Lung (tissue), 12 donors: ENCODE data around the gene ARHGEF4. TPM values are rescaled to one million over a fixed set of nuclear protein-coding genes. Genes with fewer than 3 reads are reported as not detected.
A peak's percentile ranks its signal among the peaks of the same experiment; 100 is the strongest.

Source experiments
- ATAC-seq: fragments of 200-7000 bp; cut with Tn5 transposase; one replicate; pipeline ENCODE4 v1.9.1; 2020; ENCODE audit warnings: moderate number of reproducible peaks; ENCODE audit not compliant: insufficient read depth, low FRiP score
- DNase-seq, 3 donors: peaks; one replicate each; pipeline ENCODE4 v3.0.0-alpha.2; 2013 to 2017
- H3K27ac ChIP-seq, 2 donors: one replicate each; pipeline ENCODE4 v1.5.1; 2013; ENCODE audit warnings: mild to moderate bottlenecking in 2 of 2, moderate library complexity in 2 of 2, control low read depth in 1 of 2, inconsistent platforms in 1 of 2, low read depth in 1 of 2, low read length in 1 of 2
- H3K27me3 ChIP-seq, 3 donors: one replicate each; pipeline ENCODE4 v1.5.1; 2013; ENCODE audit warnings: low read length in 2 of 3; ENCODE audit not compliant: control insufficient read depth in 3 of 3, insufficient read depth in 3 of 3
- H3K36me3 ChIP-seq, 4 donors: one replicate each; pipeline ENCODE4 v1.5.1; 2013; ENCODE audit warnings: low read length in 4 of 4, mild to moderate bottlenecking in 1 of 4, moderate library complexity in 1 of 4; ENCODE audit not compliant: control insufficient read depth in 4 of 4, insufficient read depth in 4 of 4
- H3K4me1 ChIP-seq, 5 donors: one replicate each; pipeline ENCODE4 v1.5.1; 2013; ENCODE audit warnings: low read length in 5 of 5, mild to moderate bottlenecking in 2 of 5, moderate library complexity in 1 of 5; ENCODE audit not compliant: control insufficient read depth in 5 of 5, insufficient read depth in 5 of 5
- H3K4me3 ChIP-seq: one replicate; pipeline ENCODE4 v1.5.1; 2013; ENCODE audit warnings: mild to moderate bottlenecking, control low read depth, moderate library complexity
- H3K9ac ChIP-seq, 2 donors: one replicate each; pipeline ENCODE4 v1.5.1; 2013; ENCODE audit warnings: low read length in 2 of 2, control low read depth in 1 of 2; ENCODE audit not compliant: insufficient read depth in 1 of 2
- H3K9me3 ChIP-seq, 4 donors: one replicate each; pipeline ENCODE4 v1.5.1; 2013; ENCODE audit warnings: low read length in 3 of 4, mild to moderate bottlenecking in 1 of 4, moderate library complexity in 1 of 4; ENCODE audit not compliant: control insufficient read depth in 4 of 4, insufficient read depth in 3 of 4
- CTCF ChIP-seq: IDR thresholded peaks from 2 replicates; pipeline ENCODE4 v1.5.1; 2012; ENCODE audit warnings: mild to moderate bottlenecking; ENCODE audit errors: control extremely low read depth, extremely low read depth
- WGBS, 2 donors: extraction: QIAGEN DNeasy Blood & Tissue Kit; methylation state at CpG; one replicate each; pipeline ENCODE4 v1.1.7; 2013; 5-methylcytosine and 5-hydroxymethylcytosine counted together
- polyA plus RNA-seq, 2 donors: library from polyadenylated mRNA; stranded (reverse); fragments of 200-250 nt; gene quantifications; one replicate each; pipeline ENCODE4 v1.2.1, GENCODE V29; 2013
- total RNA-seq, 2 donors: library from RNA; depleted of rRNA in 1 of 2; stranded (reverse); fragments of >200 nt in 1 of 2; gene quantifications; one replicate each; pipeline ENCODE4 v1.2.1, GENCODE V29; 2014 to 2021
- donor health status: control.
- donor health status: control.
- donor health status: Bipolar disorder and iron deficiency.
- donor health status: healthy.
- donor health status: DM: yes; HTN: yes; CAD: no.

ARHGEF4 gene
- total and polyA plus RNA-seq, 4 donors: 1.8 to 15.9 (median 6.9) TPM

DNA sequence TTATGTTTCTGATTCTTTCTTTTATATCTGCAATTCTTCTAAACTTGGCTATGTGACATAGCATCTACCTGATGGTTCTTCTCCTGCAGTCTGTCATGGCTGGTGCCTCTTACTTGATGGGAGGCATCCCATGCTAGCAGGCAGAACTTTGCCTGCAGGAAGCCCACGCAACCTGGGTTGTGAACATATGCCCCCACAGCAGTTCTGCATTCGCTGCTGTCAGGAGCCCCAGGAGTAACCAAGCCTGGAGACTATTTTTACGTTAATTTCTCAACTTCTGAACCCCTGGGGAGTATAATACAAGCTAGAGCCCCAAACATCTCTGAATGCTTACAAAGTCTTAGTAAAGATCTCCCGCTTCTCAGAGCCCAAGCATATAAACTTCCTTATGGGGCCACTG lies 244.5 kb downstream of the ARHGEF4 start:
- ATAC-seq: peak; percentile 5
- TF ChIP-seq CTCF: no peak
- WGBS, 2 donors: 96 to 97% methylated on average over 4 of the region's 4 CpGs

GRCh38 chr2:131085646-131086045 lies 248.9 kb downstream of the ARHGEF4 start:
- WGBS, 2 donors: 72 to 79% methylated on average over 2 of the region's 2 CpGs
- peaks cover 4 to 28% (median 20%) of the 10 kb centered on the region in 4 donors for H3K36me3 ChIP-seq
- H3K27me3 ChIP-seq: no peaks in the 10 kb centered on the region
- ATAC-seq (no peak), DNase-seq (no peak)
- no peak overlapping the region for H3K27ac ChIP-seq
- peaks cover 0 to 8% (median 0%) of the 10 kb centered on the region in 5 donors for H3K4me1 ChIP-seq
- no peaks in the 10 kb centered on the region for H3K9me3 ChIP-seq
- H3K4me3 ChIP-seq: no peak overlapping the region
- no peak for TF ChIP-seq CTCF
- no peak overlapping the region for H3K9ac ChIP-seq

More for the DNA sequence above, 244.5 kb downstream of the ARHGEF4 start:
- H3K27ac ChIP-seq: no peak overlapping the region
- H3K36me3 ChIP-seq: peaks cover 9 to 32% (median 22%) of the 10 kb centered on the region in 4 donors
- no peak overlapping the region for H3K4me3 ChIP-seq
- no peaks in the 10 kb centered on the region for H3K9me3 ChIP-seq
- H3K9ac ChIP-seq: no peak overlapping the region
- H3K27me3 ChIP-seq: no peaks in the 10 kb centered on the region
- H3K4me1 ChIP-seq: peaks cover 0 to 8% (median 0%) of the 10 kb centered on the region in 5 donors
- DNase-seq: no peak

GRCh38 chr2:131092458-131093005 lies 255.8 kb downstream of the ARHGEF4 start:
- ATAC-seq: no peak

More at GRCh38 chr2:131092458-131093005, 255.8 kb downstream of the ARHGEF4 start:
- H3K27me3 ChIP-seq: no peaks in the 10 kb centered on the region
- peak overlapping the region; percentile 79 to 86 for H3K9ac ChIP-seq
- H3K4me3 ChIP-seq: peak overlapping the region; percentile 96
- peaks cover 0 to 15% (median 3%) of the 10 kb centered on the region in 5 donors for H3K4me1 ChIP-seq
- H3K9me3 ChIP-seq: no peaks in the 10 kb centered on the region
- peak overlapping the region; percentile 99 for H3K27ac ChIP-seq
- TF ChIP-seq CTCF: no peak
- peak in 2 of 3 donors; percentile 23 to 36 for DNase-seq
- WGBS, 2 donors: 1 to 2% methylated on average over 26 of the region's 26 CpGs
- H3K36me3 ChIP-seq: peaks cover 2 to 8% (median 6%) of the 10 kb centered on the region in 4 donors
